ENCODE data around the gene PGBD5. TPM values are rescaled to one million over a fixed set of nuclear protein-coding genes. Genes with fewer than 3 reads are reported as not detected.

Gene PGBD5
- total and polyA plus RNA-seq, 4 donors: 0.54 to 3.0 (median 1.8) TPM

DNA sequence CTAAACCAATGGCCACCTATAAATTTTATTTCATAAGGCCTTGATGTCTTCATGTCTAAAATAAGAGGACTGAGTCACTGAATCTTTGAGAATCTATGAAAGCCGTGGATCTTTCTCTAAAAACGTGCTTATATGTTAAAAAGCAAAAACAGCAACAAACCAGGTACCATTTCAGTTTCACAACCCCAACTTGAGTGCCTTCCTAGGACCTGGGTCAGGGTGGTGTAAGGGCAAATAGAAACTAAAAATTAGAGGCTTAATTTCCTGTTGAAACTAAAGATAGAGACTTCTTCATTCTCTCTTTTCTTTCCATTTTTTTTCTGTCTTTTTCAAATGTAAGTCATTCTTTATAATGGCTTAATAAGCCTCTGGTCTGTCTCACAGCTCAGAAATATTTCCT lies 27.2 kb upstream of the PGBD5 start:
- Histone ChIP-seq H3K27ac (ENCODE audit: low read depth in 1 of 2, low read length in 1 of 2) (no peak overlapping the region), H3K4me3 (no peak overlapping the region), H3K27me3 (ENCODE audit: control insufficient read depth in 3 of 3, insufficient read depth in 3 of 3, low read length in 2 of 3) (no peaks in the 10 kb centered on the region), H3K36me3 (ENCODE audit: control insufficient read depth in 4 of 4, insufficient read depth in 4 of 4, low read length in 4 of 4) (no peaks in the 10 kb centered on the region), H3K9me3 (ENCODE audit: control insufficient read depth in 4 of 4, insufficient read depth in 3 of 4, low read length in 3 of 4) (no peaks in the 10 kb centered on the region), H3K4me1 (ENCODE audit: control insufficient read depth in 5 of 5, insufficient read depth in 5 of 5, low read length in 5 of 5) (no peaks in the 10 kb centered on the region), H3K9ac (ENCODE audit: insufficient read depth in 1 of 2, low read length in 2 of 2) (no peak overlapping the region)
- no peak for DNase-seq
- 27 to 85% methylated on average over 2 of the region's 2 CpGs for WGBS, 2 donors
- ATAC-seq (ENCODE audit: insufficient read depth, low FRiP score): no peak
- TF ChIP-seq, protein P1, sequence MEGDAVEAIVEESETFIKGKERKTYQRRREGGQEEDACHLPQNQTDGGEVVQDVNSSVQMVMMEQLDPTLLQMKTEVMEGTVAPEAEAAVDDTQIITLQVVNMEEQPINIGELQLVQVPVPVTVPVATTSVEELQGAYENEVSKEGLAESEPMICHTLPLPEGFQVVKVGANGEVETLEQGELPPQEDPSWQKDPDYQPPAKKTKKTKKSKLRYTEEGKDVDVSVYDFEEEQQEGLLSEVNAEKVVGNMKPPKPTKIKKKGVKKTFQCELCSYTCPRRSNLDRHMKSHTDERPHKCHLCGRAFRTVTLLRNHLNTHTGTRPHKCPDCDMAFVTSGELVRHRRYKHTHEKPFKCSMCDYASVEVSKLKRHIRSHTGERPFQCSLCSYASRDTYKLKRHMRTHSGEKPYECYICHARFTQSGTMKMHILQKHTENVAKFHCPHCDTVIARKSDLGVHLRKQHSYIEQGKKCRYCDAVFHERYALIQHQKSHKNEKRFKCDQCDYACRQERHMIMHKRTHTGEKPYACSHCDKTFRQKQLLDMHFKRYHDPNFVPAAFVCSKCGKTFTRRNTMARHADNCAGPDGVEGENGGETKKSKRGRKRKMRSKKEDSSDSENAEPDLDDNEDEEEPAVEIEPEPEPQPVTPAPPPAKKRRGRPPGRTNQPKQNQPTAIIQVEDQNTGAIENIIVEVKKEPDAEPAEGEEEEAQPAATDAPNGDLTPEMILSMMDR (IDR thresholded peaks at IDR 0.05; ENCODE audit: control extremely low read depth, extremely low read depth): no peak

DNA sequence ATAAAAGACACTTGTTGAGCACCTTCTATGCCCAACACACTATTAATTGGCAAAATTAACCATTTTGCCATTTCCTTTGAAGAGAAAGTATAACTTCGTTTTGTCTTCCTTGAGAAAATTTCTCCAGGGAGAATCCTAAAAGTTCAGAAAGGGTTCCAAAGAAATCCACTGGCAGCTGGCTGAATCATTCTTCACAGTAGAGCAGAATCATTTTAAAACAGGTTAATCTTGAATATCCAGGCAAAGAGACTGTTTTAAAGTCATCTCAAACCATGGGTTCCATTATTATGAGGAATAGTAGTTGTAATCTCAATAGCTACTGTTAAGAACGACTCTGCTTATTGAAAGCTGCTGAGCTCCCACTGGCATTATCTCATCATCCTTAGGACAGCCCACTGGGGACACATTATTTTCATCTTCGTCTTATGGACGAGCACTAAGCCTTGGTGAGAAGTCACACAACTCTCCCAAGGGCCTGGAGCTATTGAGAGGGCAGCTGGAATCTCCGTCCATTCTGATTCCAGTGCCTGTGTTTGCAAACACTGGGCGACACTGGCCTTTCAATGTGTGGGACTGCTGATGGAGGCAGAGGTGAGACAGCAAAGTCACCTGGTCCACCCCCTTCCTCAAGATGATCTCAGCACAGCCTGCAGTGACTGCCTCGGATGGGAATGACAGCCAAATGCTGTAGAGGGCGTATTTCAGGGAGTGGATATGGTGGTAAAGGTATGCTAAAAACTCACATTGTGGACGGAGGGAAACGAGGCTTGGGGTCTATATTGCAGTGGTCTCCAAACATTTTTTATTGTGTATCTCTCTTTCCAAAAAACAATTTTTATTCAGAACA lies 15.3 kb upstream of the PGBD5 start:
- Histone ChIP-seq H3K4me3 (no peak overlapping the region), H3K4me1 (ENCODE audit: control insufficient read depth in 5 of 5, insufficient read depth in 5 of 5, low read length in 5 of 5) (no peaks in the 10 kb centered on the region), H3K27me3 (ENCODE audit: control insufficient read depth in 3 of 3, insufficient read depth in 3 of 3, low read length in 2 of 3) (no peaks in the 10 kb centered on the region), H3K27ac (ENCODE audit: low read depth in 1 of 2, low read length in 1 of 2) (no peak overlapping the region), H3K9ac (ENCODE audit: insufficient read depth in 1 of 2, low read length in 2 of 2) (no peak overlapping the region), H3K36me3 (ENCODE audit: control insufficient read depth in 4 of 4, insufficient read depth in 4 of 4, low read length in 4 of 4) (no peaks in the 10 kb centered on the region), H3K9me3 (ENCODE audit: control insufficient read depth in 4 of 4, insufficient read depth in 3 of 4, low read length in 3 of 4) (peaks cover 0 to 5% (median 0%) of the 10 kb centered on the region in 4 donors)
- TF ChIP-seq, protein P1 (IDR thresholded peaks at IDR 0.05; ENCODE audit: control extremely low read depth, extremely low read depth): no peak
- DNase-seq: no peak
- no peak for ATAC-seq (ENCODE audit: insufficient read depth, low FRiP score)
- WGBS, 2 donors: 53 to 63% methylated on average over 10 of the region's 10 CpGs

DNA sequence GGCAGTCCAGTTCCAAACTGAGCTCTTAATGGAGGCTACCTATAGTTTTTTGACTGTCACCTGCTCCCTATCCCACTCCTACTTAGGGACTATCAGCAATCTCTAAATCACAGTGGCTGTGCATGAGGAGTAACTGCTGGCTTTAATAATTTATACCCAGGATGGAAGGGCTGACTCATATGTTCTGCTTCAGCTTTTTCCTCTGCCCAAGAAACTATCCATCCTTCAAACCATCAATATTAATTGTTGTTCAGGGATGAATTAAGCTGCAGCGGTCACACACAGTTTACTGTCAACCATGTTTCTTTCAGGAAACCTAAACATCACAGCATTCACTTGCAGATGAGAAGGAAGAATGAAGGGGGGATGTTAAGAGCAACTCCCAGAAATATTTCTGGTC lies 9.0 kb upstream of the PGBD5 start:
- TF ChIP-seq, protein P1 (IDR thresholded peaks at IDR 0.05; ENCODE audit: control extremely low read depth, extremely low read depth): no peak
- Histone ChIP-seq H3K9ac (ENCODE audit: insufficient read depth in 1 of 2, low read length in 2 of 2) (no peak overlapping the region), H3K27me3 (ENCODE audit: control insufficient read depth in 3 of 3, insufficient read depth in 3 of 3, low read length in 2 of 3) (peaks cover 0 to 4% (median 0%) of the 10 kb centered on the region in 3 donors), H3K27ac (ENCODE audit: low read depth in 1 of 2, low read length in 1 of 2) (no peak overlapping the region), H3K36me3 (ENCODE audit: control insufficient read depth in 4 of 4, insufficient read depth in 4 of 4, low read length in 4 of 4) (no peaks in the 10 kb centered on the region), H3K4me1 (ENCODE audit: control insufficient read depth in 5 of 5, insufficient read depth in 5 of 5, low read length in 5 of 5) (no peaks in the 10 kb centered on the region), H3K4me3 (no peak overlapping the region), H3K9me3 (ENCODE audit: control insufficient read depth in 4 of 4, insufficient read depth in 3 of 4, low read length in 3 of 4) (peaks cover 0 to 5% (median 0%) of the 10 kb centered on the region in 4 donors)
- ATAC-seq (ENCODE audit: insufficient read depth, low FRiP score) (no peak), DNase-seq (no peak)
- 81 to 93% methylated on average over 1 of the region's 1 CpG for WGBS, 2 donors
